ENCODE measurements around the gene MACIR. TPM values are rescaled to one million over a fixed set of nuclear protein-coding genes. Genes with fewer than 3 reads are reported as not detected.
A peak's percentile ranks its signal among the peaks of the same experiment; 100 is the strongest.

The MACIR gene
- total and polyA plus RNA-seq, 10 of the 15 experiments (the other 5 are each of a cell fraction or from before 2014, with no cell fraction given) = 2.1 to 16.1 (median 10.8) TPM

- TF ChIP-seq ZNF384 (IDR thresholded peaks at IDR 0.05; ENCODE audit: borderline replicate concordance, low read depth, low read length) = no peak
- no peak for TF ChIP-seq NFYA (IDR thresholded peaks at IDR 0.05; ENCODE audit: borderline replicate concordance, low read depth, low read length)
- TF ChIP-seq NR2F1 (conservative IDR thresholded peaks at IDR 0.05) = peak; percentile 92
- peak; percentile 92 for TF ChIP-seq TBL1XR1 (IDR thresholded peaks at IDR 0.05; ENCODE audit: low read depth, low read length)
- TF ChIP-seq, protein P1, sequence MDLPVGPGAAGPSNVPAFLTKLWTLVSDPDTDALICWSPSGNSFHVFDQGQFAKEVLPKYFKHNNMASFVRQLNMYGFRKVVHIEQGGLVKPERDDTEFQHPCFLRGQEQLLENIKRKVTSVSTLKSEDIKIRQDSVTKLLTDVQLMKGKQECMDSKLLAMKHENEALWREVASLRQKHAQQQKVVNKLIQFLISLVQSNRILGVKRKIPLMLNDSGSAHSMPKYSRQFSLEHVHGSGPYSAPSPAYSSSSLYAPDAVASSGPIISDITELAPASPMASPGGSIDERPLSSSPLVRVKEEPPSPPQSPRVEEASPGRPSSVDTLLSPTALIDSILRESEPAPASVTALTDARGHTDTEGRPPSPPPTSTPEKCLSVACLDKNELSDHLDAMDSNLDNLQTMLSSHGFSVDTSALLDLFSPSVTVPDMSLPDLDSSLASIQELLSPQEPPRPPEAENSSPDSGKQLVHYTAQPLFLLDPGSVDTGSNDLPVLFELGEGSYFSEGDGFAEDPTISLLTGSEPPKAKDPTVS (IDR thresholded peaks at IDR 0.05; ENCODE audit: low read depth, low read length) = no peak
- no peak for TF ChIP-seq CBX3 (IDR thresholded peaks at IDR 0.05; ENCODE audit: borderline replicate concordance, low read depth)
- TF ChIP-seq, protein P2, sequence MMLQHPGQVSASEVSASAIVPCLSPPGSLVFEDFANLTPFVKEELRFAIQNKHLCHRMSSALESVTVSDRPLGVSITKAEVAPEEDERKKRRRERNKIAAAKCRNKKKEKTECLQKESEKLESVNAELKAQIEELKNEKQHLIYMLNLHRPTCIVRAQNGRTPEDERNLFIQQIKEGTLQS (IDR thresholded peaks at IDR 0.05; ENCODE audit: borderline replicate concordance, extremely low read depth, low read depth, low read length) = no peak
- no peak for TF ChIP-seq CBX5 (IDR thresholded peaks at IDR 0.05; ENCODE audit: low read depth)
- TF ChIP-seq SREBF2 (IDR thresholded peaks at IDR 0.05; ENCODE audit: low read length) = no peak
- TF ChIP-seq E2F8 (IDR thresholded peaks at IDR 0.05; ENCODE audit: low read depth, partially characterized antibody) = no peak
- no peak; the same call in 1 of the 2 replicates for TF ChIP-seq IKZF1 (conservative IDR thresholded peaks at IDR 0.05)
- no peak for TF ChIP-seq NFXL1 (IDR thresholded peaks at IDR 0.05; ENCODE audit: borderline replicate concordance)
- TF ChIP-seq, protein P3, sequence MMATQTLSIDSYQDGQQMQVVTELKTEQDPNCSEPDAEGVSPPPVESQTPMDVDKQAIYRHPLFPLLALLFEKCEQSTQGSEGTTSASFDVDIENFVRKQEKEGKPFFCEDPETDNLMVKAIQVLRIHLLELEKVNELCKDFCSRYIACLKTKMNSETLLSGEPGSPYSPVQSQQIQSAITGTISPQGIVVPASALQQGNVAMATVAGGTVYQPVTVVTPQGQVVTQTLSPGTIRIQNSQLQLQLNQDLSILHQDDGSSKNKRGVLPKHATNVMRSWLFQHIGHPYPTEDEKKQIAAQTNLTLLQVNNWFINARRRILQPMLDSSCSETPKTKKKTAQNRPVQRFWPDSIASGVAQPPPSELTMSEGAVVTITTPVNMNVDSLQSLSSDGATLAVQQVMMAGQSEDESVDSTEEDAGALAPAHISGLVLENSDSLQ (IDR thresholded peaks at IDR 0.05) = no peak
- TF ChIP-seq FOS (IDR thresholded peaks at IDR 0.05; ENCODE audit: borderline replicate concordance, extremely low read depth, insufficient read length) = no peak
- no peak for TF ChIP-seq MYC (IDR thresholded peaks at IDR 0.05; ENCODE audit: insufficient read depth, insufficient read length, insufficient replicate concordance, low read length, severe bottlenecking)
- TF ChIP-seq CREM (IDR thresholded peaks at IDR 0.05; ENCODE audit: low read depth) = peak; percentile 57; the same call in 1 of the 2 replicates
- TF ChIP-seq KLF5 (IDR thresholded peaks at IDR 0.05; ENCODE audit: partially characterized antibody) = no peak
- TF ChIP-seq ESRRA (IDR thresholded peaks at IDR 0.05; ENCODE audit: low read length) = peak; percentile 92; the same call in 1 of the 2 replicates
- TF ChIP-seq HDGF (IDR thresholded peaks at IDR 0.05) = no peak
- TF ChIP-seq, protein P4, sequence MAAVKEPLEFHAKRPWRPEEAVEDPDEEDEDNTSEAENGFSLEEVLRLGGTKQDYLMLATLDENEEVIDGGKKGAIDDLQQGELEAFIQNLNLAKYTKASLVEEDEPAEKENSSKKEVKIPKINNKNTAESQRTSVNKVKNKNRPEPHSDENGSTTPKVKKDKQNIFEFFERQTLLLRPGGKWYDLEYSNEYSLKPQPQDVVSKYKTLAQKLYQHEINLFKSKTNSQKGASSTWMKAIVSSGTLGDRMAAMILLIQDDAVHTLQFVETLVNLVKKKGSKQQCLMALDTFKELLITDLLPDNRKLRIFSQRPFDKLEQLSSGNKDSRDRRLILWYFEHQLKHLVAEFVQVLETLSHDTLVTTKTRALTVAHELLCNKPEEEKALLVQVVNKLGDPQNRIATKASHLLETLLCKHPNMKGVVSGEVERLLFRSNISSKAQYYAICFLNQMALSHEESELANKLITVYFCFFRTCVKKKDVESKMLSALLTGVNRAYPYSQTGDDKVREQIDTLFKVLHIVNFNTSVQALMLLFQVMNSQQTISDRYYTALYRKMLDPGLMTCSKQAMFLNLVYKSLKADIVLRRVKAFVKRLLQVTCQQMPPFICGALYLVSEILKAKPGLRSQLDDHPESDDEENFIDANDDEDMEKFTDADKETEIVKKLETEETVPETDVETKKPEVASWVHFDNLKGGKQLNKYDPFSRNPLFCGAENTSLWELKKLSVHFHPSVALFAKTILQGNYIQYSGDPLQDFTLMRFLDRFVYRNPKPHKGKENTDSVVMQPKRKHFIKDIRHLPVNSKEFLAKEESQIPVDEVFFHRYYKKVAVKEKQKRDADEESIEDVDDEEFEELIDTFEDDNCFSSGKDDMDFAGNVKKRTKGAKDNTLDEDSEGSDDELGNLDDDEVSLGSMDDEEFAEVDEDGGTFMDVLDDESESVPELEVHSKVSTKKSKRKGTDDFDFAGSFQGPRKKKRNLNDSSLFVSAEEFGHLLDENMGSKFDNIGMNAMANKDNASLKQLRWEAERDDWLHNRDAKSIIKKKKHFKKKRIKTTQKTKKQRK (IDR thresholded peaks at IDR 0.05; ENCODE audit: low read depth, low read length) = no peak
- TF ChIP-seq EZH2 (IDR thresholded peaks at IDR 0.05; ENCODE audit: borderline replicate concordance, control insufficient read depth, low read depth, low read length) = no peak
- no peak for TF ChIP-seq TARDBP (IDR thresholded peaks at IDR 0.05; ENCODE audit: borderline replicate concordance)
- TF ChIP-seq GABPA (IDR thresholded peaks at IDR 0.05; ENCODE audit: low read depth) = no peak
These were observed 2.4 kb downstream of the MACIR start (continued) for GRCh38 chr5:103260951-103261350.
